ENCODE results near the gene NCKAP5. TPM values are rescaled to one million over a fixed set of nuclear protein-coding genes. Genes with fewer than 3 reads are reported as not detected.
A peak's percentile ranks its signal among the peaks of the same experiment; 100 is the strongest.

Gene NCKAP5
- total RNA-seq, 1 donor from 2014 or later = 2.7 TPM

DNA sequence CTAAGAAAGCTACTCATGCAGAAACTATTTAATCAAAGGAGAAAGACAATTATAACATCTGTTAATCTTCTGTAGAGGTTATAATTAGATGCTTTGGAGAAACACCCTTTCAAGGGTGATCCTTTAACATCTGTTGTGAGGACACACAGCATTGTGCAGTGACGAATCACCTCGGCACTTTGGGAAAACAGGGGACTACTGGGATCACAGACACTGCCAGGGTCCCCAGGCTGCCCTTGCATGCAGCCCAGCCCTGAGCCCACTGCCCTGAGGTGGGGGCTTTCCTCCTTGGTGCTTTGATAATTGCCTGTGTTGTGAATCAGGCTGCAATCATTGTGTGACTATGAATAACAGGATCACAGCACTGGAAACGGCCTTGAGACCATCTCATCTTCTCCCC is 10.6 kb downstream of the NCKAP5 start:
- Mint-ChIP-seq H3K4me3 (ENCODE audit: unreplicated experiment) (no peak overlapping the region), H3K4me1 (ENCODE audit: low read depth, unreplicated experiment) (peaks cover 5% of the 10 kb centered on the region), H3K36me3 (ENCODE audit: low read depth, unreplicated experiment) (no peaks in the 10 kb centered on the region), H3K27ac (ENCODE audit: unreplicated experiment) (no peak overlapping the region), H3K27me3 (ENCODE audit: low read depth, unreplicated experiment) (no peaks in the 10 kb centered on the region), H3K9me3 (ENCODE audit: unreplicated experiment) (peaks cover 4% of the 10 kb centered on the region)
- Histone ChIP-seq H3K4me2 (ENCODE audit: low read length) (no peak overlapping the region), H3K4me3 (ENCODE audit: insufficient read depth, low read depth, low read length) (no peak overlapping the region), H3K79me2 (ENCODE audit: insufficient read depth, low read length) (no peaks in the 10 kb centered on the region), H3K36me3 (ENCODE audit: insufficient read depth, low read length) (no peaks in the 10 kb centered on the region), H3K4me1 (ENCODE audit: insufficient read depth, low read length) (no peaks in the 10 kb centered on the region), H4K20me1 (ENCODE audit: insufficient read depth, low read length) (no peaks in the 10 kb centered on the region), H3K27me3 (ENCODE audit: insufficient read depth, low read length) (no peaks in the 10 kb centered on the region), H2AFZ (ENCODE audit: low read depth, low read length) (no peak overlapping the region), H3K9ac (ENCODE audit: low read length) (no peak overlapping the region), H3K27ac (ENCODE audit: low read depth, low read length) (no peak overlapping the region), H3K9me3 (ENCODE audit: insufficient read depth, low read depth, low read length) (no peaks in the 10 kb centered on the region)
- DNase-seq (ENCODE audit: low read depth) (no peak), FAIRE-seq (no peak)
- no peak for TF ChIP-seq EZH2 (IDR thresholded peaks at IDR 0.05; ENCODE audit: insufficient read depth, low read length)
- TF ChIP-seq, protein P1, sequence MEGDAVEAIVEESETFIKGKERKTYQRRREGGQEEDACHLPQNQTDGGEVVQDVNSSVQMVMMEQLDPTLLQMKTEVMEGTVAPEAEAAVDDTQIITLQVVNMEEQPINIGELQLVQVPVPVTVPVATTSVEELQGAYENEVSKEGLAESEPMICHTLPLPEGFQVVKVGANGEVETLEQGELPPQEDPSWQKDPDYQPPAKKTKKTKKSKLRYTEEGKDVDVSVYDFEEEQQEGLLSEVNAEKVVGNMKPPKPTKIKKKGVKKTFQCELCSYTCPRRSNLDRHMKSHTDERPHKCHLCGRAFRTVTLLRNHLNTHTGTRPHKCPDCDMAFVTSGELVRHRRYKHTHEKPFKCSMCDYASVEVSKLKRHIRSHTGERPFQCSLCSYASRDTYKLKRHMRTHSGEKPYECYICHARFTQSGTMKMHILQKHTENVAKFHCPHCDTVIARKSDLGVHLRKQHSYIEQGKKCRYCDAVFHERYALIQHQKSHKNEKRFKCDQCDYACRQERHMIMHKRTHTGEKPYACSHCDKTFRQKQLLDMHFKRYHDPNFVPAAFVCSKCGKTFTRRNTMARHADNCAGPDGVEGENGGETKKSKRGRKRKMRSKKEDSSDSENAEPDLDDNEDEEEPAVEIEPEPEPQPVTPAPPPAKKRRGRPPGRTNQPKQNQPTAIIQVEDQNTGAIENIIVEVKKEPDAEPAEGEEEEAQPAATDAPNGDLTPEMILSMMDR (IDR thresholded peaks at IDR 0.05; ENCODE audit: insufficient read depth, low read depth, low read length) = no peak

DNA sequence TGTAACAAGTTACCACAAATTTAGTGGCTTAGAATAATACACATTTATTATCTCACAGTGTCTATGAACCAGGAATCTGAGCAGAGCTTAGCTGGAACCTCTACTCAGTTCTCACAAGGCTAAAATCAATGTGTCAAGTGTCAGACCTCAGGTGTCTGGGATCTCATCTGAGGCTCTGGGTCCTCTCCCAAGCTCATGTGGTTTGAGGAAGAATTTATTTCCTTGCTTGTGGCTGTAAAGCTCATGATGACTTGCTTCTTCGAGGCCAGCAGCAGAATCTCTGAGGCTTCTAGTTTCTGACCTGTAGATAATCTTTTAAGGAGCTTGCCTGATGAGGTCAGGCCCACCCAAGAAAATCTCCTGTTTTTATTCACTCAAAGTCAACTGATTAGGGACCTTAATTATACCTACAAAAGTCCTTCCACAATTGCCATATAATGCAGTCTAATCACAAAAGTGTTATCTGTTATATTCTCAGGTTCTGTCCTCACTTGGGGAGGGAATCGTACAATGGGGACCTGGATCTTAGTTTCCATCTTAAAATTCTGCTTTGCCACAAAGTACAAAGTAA is 14.3 kb downstream of the NCKAP5 start:
- Histone ChIP-seq H3K9me3 (ENCODE audit: insufficient read depth, low read depth, low read length) (no peaks in the 10 kb centered on the region), H4K20me1 (ENCODE audit: insufficient read depth, low read length) (no peaks in the 10 kb centered on the region), H3K9ac (ENCODE audit: low read length) (no peak overlapping the region), H3K79me2 (ENCODE audit: insufficient read depth, low read length) (no peaks in the 10 kb centered on the region), H3K4me3 (ENCODE audit: insufficient read depth, low read depth, low read length) (no peak overlapping the region), H2AFZ (ENCODE audit: low read depth, low read length) (no peak overlapping the region), H3K36me3 (ENCODE audit: insufficient read depth, low read length) (no peaks in the 10 kb centered on the region), H3K27ac (ENCODE audit: low read depth, low read length) (no peak overlapping the region), H3K4me1 (ENCODE audit: insufficient read depth, low read length) (no peaks in the 10 kb centered on the region), H3K4me2 (ENCODE audit: low read length) (no peak overlapping the region), H3K27me3 (ENCODE audit: insufficient read depth, low read length) (no peaks in the 10 kb centered on the region)
- H3K27ac Mint-ChIP-seq (ENCODE audit: unreplicated experiment) = no peak overlapping the region
- DNase-seq (ENCODE audit: low read depth) (peak; percentile 51), FAIRE-seq (no peak)
- peaks cover 5% of the 10 kb centered on the region for H3K4me1 Mint-ChIP-seq (ENCODE audit: low read depth, unreplicated experiment)
- no peak overlapping the region for H3K4me3 Mint-ChIP-seq (ENCODE audit: unreplicated experiment)
- TF ChIP-seq, protein P1 (IDR thresholded peaks at IDR 0.05; ENCODE audit: insufficient read depth, low read depth, low read length) = no peak
- no peak for TF ChIP-seq EZH2 (IDR thresholded peaks at IDR 0.05; ENCODE audit: insufficient read depth, low read length)
- no peaks in the 10 kb centered on the region for H3K27me3 Mint-ChIP-seq (ENCODE audit: low read depth, unreplicated experiment)
- no peaks in the 10 kb centered on the region for H3K36me3 Mint-ChIP-seq (ENCODE audit: low read depth, unreplicated experiment)
- peaks cover 4% of the 10 kb centered on the region for H3K9me3 Mint-ChIP-seq (ENCODE audit: unreplicated experiment)

DNA sequence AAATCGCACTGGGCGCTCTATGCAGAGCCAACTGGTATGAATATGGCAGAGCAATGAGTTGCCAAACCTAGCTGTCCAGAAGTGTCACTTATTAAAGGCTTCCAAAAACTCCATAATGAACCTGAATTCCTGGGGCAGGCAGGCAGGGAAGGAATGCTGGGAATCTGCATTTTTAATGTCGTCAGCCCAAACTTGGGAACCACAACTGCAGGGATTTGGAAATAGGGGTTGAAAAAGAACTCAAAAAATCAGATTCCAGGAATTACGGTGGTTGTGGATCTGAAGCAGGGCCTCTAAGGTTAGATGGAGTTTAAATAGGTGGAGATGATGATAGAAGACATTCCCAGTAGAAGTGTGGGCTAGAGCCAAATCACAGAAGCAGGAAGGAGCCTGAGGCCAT is 15.0 kb downstream of the NCKAP5 start:
- no peaks in the 10 kb centered on the region for H3K36me3 ChIP-seq (ENCODE audit: insufficient read depth, low read length)
- H3K27me3 Mint-ChIP-seq (ENCODE audit: low read depth, unreplicated experiment) = no peaks in the 10 kb centered on the region
- H3K9me3 ChIP-seq (ENCODE audit: insufficient read depth, low read depth, low read length) = no peaks in the 10 kb centered on the region
- DNase-seq (ENCODE audit: low read depth) = peak; percentile 63
- TF ChIP-seq, protein P1 (IDR thresholded peaks at IDR 0.05; ENCODE audit: insufficient read depth, low read depth, low read length) = no peak
- TF ChIP-seq EZH2 (IDR thresholded peaks at IDR 0.05; ENCODE audit: insufficient read depth, low read length) = no peak
- H3K9ac ChIP-seq (ENCODE audit: low read length) = no peak overlapping the region
- no peaks in the 10 kb centered on the region for H3K36me3 Mint-ChIP-seq (ENCODE audit: low read depth, unreplicated experiment)
- no peaks in the 10 kb centered on the region for H3K79me2 ChIP-seq (ENCODE audit: insufficient read depth, low read length)
- H3K27me3 ChIP-seq (ENCODE audit: insufficient read depth, low read length) = no peaks in the 10 kb centered on the region
- H3K4me1 ChIP-seq (ENCODE audit: insufficient read depth, low read length) = no peaks in the 10 kb centered on the region
- no peak overlapping the region for H3K27ac Mint-ChIP-seq (ENCODE audit: unreplicated experiment)
- H3K9me3 Mint-ChIP-seq (ENCODE audit: unreplicated experiment) = peaks cover 6% of the 10 kb centered on the region
- no peaks in the 10 kb centered on the region for H4K20me1 ChIP-seq (ENCODE audit: insufficient read depth, low read length)
- H2AFZ ChIP-seq (ENCODE audit: low read depth, low read length) = no peak overlapping the region
- no peak overlapping the region for H3K4me3 ChIP-seq (ENCODE audit: insufficient read depth, low read depth, low read length)
- H3K27ac ChIP-seq (ENCODE audit: low read depth, low read length) = no peak overlapping the region
- H3K4me1 Mint-ChIP-seq (ENCODE audit: low read depth, unreplicated experiment) = peaks cover 5% of the 10 kb centered on the region
- no peak overlapping the region for H3K4me3 Mint-ChIP-seq (ENCODE audit: unreplicated experiment)
- H3K4me2 ChIP-seq (ENCODE audit: low read length) = no peak overlapping the region
- FAIRE-seq = no peak
